Peyer's patch (tissue), 4 donors: ENCODE measurements around the gene ADGRL3.

Experiments
- CTCF ChIP-seq, 6 experiments: fragments of 450-650 bp in 4 of 6; fragments of 200-600 bp in 2 of 6; sonication (generic) in 1 of 6; IDR thresholded peaks; one replicate each; pipeline ENCODE4 v1.5.1; 2017 to 2019; ENCODE audit warnings: antibody characterized with exemption in 6 of 6, mild to moderate bottlenecking in 3 of 6, moderate library complexity in 1 of 6
- POLR2A ChIP-seq, 2 donors: fragments of 450-650 bp; IDR thresholded peaks; one replicate each; pipeline ENCODE4 v1.5.1; 2017; ENCODE audit warnings: antibody characterized with exemption in 2 of 2, mild to moderate bottlenecking in 2 of 2, moderate library complexity in 2 of 2

- no peak for TF ChIP-seq POLR2A (IDR thresholded peaks at IDR 0.05)
- TF ChIP-seq CTCF (IDR thresholded peaks at IDR 0.05), result no peak
These were observed 176.2 kb downstream of the ADGRL3 start for GRCh38 chr4:61376301-61376700.
